HG02798 (cell line): ENCODE data around the gene SIGLEC12.
A peak's percentile ranks its signal among the peaks of the same experiment; 100 is the strongest.
"Not testable (repeated sequence)": the region's sequence is repeated elsewhere in the genome, so short reads cannot be mapped to it uniquely, and the experiment has no call there.

Experiments used
- ATAC-seq: cut with Tn5 transposase; IDR thresholded peaks from one replicate; pipeline ENCODE4 v1.9.1; 2021; ENCODE audit warnings: mild to moderate bottlenecking; ENCODE audit not compliant: unreplicated experiment, poor library complexity

Gene SIGLEC12

GRCh38 chr19:51460164-51460992 lies 41.2 kb downstream of the SIGLEC12 start:
- ATAC-seq: no peak

GRCh38 chr19:51458899-51459505 lies 42.6 kb downstream of the SIGLEC12 start:
- no peak for ATAC-seq

DNA sequence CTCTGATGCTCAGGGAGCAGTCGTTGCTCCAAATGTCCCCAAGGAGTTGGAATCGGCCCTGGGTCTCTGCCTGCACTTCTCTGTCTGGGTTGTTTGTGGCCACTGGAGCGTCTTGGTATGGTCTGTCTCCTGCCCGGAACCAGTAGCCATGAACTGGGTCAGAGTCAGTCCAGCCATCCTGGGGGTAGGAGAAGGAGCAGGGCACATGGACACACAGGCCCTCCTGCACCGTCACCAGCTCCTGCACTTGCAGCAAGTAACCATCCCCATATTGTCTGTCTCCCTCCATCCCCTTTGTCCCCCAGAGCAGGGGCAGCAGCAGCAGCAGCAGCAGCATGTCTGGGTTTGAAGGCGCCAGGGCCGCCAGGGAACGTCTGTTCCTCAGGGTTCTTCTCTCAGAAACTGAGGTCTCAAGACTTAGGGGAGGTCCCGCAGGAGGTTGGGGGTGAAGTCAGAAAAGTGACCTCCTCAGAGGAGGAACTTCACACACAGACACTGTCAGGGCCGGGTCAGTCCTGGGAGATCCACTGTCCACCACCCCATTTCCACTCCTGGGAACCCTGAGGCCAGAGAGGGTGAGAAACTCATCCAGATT lies 43.5 kb downstream of the SIGLEC12 start, which contains the start of gene SIGLEC8:
Gene SIGLEC8 (minus strand): TSS at position 404 of the 595 bp plus-strand sequence. CDS start 67 bp downstream, at position 337.
- no peak for ATAC-seq

- ATAC-seq: no peak
These were observed 44.1 kb downstream of the SIGLEC12 start for GRCh38 chr19:51457351-51458013.

GRCh38 chr19:51456541-51457290 lies 44.9 kb downstream of the SIGLEC12 start:
- no peak for ATAC-seq

DNA sequence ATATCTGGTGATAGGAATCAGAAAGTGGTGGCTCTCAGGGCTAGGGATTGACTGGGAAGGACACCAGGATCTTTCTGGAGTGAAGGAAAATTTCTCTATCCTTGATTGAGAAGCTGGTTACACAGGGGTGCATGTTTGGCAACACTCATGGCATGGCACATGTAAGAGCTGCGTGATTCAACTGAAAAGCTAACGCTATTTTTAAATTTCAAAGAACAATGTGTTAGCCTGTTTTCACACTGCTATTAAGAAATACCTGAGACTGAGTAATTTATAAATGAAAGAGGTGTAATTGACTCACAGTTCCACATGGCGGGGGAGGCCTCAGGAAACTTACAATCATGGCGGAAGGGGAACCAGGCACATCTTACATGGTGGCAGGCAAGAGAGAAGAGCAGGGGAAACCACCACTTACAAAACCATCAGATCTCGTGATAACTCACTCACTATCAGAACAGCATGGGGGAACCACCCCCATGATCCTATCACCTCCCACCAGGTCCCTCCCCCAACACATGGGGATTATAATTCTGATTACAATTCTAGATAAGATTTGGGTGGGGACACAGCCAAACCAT lies 50.8 kb downstream of the SIGLEC12 start:
- ATAC-seq: no peak

- ATAC-seq: no peak
These were observed 53.1 kb downstream of the SIGLEC12 start for GRCh38 chr19:51448411-51449016.

GRCh38 chr19:51448011-51448410 lies 53.6 kb downstream of the SIGLEC12 start:
- no peak for ATAC-seq

- not testable (repeated sequence) for ATAC-seq
These were observed 54.1 kb downstream of the SIGLEC12 start for GRCh38 chr19:51447510-51447909.

- ATAC-seq: peak; percentile 89
These were observed 59.9 kb downstream of the SIGLEC12 start for GRCh38 chr19:51441410-51442390.
